ENCODE results near the gene SLC6A13.
"Not testable (repeated sequence)": the region's sequence is repeated elsewhere in the genome, so short reads cannot be mapped to it uniquely, and the experiment has no call there.

Gene SLC6A13

DNA sequence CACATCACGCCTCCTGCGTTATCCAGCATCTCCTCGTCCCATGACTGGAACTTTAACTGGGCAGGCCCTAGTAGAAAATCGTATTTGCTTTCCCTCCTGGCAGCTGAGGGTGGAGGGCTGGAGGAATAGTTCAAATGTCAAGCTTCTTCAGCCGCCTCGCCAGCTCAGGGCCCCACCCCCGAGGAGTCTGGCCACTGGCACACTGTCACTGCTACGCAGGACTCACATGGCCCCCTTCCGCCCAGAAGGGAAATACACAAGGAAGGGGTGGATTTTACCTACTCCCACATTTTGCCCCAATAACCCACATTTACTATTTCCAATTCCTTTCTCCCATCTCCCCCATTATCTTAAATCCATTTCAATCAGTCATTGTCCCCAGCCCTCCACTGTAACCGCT lies 8.6 kb downstream of the SLC6A13 start:
- Histone ChIP-seq H3K9me3 (ENCODE audit: control insufficient read depth, insufficient read depth, low read length) (no peaks in the 10 kb centered on the region), H3K9ac (ENCODE audit: low read depth, low read length) (no peak overlapping the region), H3K36me3 (ENCODE audit: insufficient read depth, low read length) (no peaks in the 10 kb centered on the region), H3K4me1 (ENCODE audit: insufficient read depth, low read length) (no peaks in the 10 kb centered on the region)

DNA sequence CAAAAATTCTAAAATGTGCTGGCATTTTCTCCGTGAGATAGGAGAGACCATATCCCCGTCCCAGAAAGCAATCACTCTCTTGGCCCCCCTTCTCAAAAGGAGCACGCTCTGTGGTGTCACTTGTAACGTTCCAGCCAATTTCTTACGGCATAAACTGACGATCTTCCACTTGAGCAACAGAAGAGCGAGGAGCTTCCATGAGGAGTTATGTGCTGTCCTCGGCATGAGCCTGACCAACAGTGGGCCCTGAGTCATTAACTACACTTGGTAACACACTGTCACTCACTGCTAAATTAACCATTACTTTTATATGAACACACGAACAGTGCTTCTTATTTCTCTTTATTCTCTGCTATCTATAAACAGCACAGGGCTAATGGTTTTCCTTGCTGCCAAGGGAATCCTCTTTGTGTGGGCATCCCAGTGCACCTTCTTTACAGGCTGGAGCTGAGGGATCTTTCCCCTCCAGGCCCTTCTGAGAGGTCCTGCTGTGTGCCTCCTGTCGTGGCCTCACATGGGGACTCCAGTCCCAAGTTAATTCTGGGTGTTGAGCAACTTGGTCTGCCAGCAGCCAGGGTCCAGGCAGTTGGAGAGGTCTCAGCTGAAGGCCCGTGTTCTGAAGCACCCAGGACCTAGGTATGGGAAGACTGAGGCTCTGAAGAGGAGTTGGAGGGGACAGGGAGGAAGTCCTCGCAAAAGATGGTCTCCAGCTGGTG lies 9.4 kb downstream of the SLC6A13 start:
- Histone ChIP-seq H3K9ac (ENCODE audit: low read depth, low read length) (no peak overlapping the region), H3K36me3 (ENCODE audit: insufficient read depth, low read length) (no peaks in the 10 kb centered on the region), H3K9me3 (ENCODE audit: control insufficient read depth, insufficient read depth, low read length) (no peaks in the 10 kb centered on the region), H3K4me1 (ENCODE audit: insufficient read depth, low read length) (no peaks in the 10 kb centered on the region)

DNA sequence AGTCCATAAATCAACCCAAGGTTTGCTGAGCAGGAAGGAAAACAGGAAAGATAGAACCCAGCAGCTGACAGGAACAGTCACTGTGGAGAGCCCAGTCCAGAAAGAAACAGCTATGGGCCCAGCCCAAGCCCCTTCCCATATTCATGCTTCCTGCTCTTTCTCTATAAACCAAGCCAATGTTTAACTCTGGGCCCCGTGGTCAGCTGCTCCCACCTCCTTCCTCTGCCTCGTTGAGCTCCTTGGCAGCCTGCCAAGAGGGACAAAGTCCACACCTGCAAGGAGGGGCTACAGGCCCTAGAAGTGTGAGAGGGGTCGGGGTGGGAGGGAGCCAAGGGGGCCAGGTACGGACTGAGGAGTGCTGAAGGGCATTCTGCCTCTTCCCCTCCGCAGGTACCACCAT lies 10.0 kb downstream of the SLC6A13 start:
- Histone ChIP-seq H3K9me3 (ENCODE audit: control insufficient read depth, insufficient read depth, low read length) (no peaks in the 10 kb centered on the region), H3K4me1 (ENCODE audit: insufficient read depth, low read length) (no peaks in the 10 kb centered on the region), H3K36me3 (ENCODE audit: insufficient read depth, low read length) (no peaks in the 10 kb centered on the region), H3K9ac (ENCODE audit: low read depth, low read length) (no peak overlapping the region)

DNA sequence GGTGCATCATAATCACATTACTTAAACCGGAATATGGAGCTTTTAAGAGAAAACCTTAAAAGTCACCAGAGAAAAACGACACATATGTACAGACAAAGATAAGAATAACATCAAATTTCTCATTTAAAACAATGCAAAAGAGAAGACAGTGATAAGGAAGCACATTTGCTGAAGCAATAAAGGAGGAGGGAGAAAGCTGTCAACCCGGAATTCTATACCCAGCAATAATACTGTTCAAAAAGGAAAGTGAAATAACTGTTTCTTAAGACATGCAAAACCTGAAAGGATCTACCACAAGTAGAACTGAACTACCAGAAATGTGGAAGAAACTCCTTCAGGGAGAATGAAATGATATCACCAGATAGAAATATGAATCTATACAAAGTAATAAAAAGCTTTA lies 15.4 kb downstream of the SLC6A13 start:
- H3K9ac ChIP-seq (ENCODE audit: low read depth, low read length): no peak overlapping the region
- no peaks in the 10 kb centered on the region for H3K4me1 ChIP-seq (ENCODE audit: insufficient read depth, low read length)
- H3K9me3 ChIP-seq (ENCODE audit: control insufficient read depth, insufficient read depth, low read length): peaks cover 9% of the 10 kb centered on the region

DNA sequence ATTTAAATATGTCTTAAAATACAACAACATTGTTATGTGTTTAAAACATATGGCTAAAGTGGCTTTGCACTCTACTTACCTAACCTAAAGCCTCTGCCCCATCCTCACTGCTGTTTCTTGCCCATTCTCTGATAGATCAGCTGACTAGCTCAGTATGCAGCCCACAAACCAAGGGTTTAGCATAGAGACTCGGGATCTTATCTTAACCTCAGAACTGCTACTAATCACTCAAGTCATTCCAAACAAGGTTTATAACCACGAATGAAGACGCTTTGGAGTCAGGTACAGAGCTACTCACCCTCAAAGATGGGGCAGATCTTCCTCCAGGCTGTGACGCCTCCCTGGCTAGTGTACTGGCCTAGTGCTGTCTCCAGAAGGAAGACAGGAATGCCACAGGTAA lies 19.3 kb downstream of the SLC6A13 start:
- Histone ChIP-seq H3K9ac (ENCODE audit: low read depth, low read length) (no peak overlapping the region), H3K9me3 (ENCODE audit: control insufficient read depth, insufficient read depth, low read length) (peaks cover 9% of the 10 kb centered on the region), H3K4me1 (ENCODE audit: insufficient read depth, low read length) (no peaks in the 10 kb centered on the region), H3K36me3 (ENCODE audit: insufficient read depth, low read length) (no peaks in the 10 kb centered on the region)

More for the DNA sequence above, 15.4 kb downstream of the SLC6A13 start:
- no peaks in the 10 kb centered on the region for H3K36me3 ChIP-seq (ENCODE audit: insufficient read depth, low read length)

DNA sequence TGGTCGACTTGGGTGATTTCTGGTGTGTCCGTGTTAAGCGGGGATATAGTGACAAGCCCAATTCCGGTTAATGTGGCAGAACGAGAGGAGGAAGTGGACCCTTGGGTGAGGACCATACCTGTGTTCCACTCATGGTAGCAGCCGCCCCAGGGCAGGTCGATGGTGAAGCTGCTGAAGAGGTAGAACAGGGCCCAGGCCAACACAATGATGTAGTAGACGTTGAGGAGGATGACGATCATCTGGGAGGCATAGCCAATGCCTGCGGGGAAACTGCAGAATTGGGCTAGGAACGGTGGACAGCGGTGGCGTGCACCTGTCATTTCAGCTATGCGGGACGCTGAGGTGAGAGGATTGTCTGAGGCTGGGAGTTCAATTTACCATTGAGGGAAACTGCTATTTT lies 20.1 kb downstream of the SLC6A13 start:
- H3K9ac ChIP-seq (ENCODE audit: low read depth, low read length): no peak overlapping the region
- H3K9me3 ChIP-seq (ENCODE audit: control insufficient read depth, insufficient read depth, low read length): peaks cover 9% of the 10 kb centered on the region
- no peaks in the 10 kb centered on the region for H3K36me3 ChIP-seq (ENCODE audit: insufficient read depth, low read length)
- H3K4me1 ChIP-seq (ENCODE audit: insufficient read depth, low read length): no peaks in the 10 kb centered on the region

DNA sequence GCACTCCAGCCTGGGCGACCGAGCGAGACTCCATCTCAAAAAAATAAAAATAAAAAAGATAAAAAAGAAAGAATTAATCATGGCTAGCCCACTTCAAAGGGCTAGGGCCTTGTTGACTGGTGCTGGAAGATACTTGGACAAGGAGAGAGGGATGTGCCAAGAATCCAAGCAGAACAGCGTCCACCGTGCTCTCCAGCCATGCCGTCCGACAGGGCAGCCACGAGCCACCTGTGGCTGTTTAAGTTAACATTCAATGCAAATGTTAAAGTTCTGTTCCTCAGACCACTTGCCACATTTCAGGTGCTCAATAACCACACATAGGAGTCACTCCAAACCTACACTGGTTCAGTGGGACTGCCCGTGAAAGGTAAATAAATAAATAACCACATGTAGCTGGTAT lies 21.4 kb downstream of the SLC6A13 start:
- H3K36me3 ChIP-seq (ENCODE audit: insufficient read depth, low read length): no peaks in the 10 kb centered on the region
- H3K4me1 ChIP-seq (ENCODE audit: insufficient read depth, low read length): no peaks in the 10 kb centered on the region
- peaks cover 3% of the 10 kb centered on the region for H3K9me3 ChIP-seq (ENCODE audit: control insufficient read depth, insufficient read depth, low read length)
- no peak overlapping the region for H3K9ac ChIP-seq (ENCODE audit: low read depth, low read length)

DNA sequence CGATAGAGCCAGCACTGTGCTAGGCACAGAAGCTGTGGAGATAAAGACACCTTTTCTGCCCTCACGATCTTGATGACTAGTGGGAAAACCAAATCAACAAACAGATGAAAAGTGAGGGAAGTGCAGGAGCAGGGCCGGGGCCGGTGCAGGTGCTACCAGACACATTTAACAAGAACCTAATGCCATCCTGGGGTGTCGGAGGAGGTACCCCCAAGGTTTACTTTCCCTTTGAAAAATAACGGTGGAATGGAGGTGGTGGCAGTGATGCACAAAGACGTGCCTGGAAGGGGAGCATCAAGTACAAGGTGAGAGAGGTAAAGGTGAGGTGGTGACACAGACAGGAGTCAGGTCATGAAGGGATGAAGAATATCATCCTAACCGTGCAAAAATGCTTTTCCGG lies 22.1 kb downstream of the SLC6A13 start:
- Histone ChIP-seq H3K9ac (ENCODE audit: low read depth, low read length) (no peak overlapping the region), H3K4me1 (ENCODE audit: insufficient read depth, low read length) (no peaks in the 10 kb centered on the region), H3K9me3 (ENCODE audit: control insufficient read depth, insufficient read depth, low read length) (peaks cover 3% of the 10 kb centered on the region), H3K36me3 (ENCODE audit: insufficient read depth, low read length) (no peaks in the 10 kb centered on the region)

DNA sequence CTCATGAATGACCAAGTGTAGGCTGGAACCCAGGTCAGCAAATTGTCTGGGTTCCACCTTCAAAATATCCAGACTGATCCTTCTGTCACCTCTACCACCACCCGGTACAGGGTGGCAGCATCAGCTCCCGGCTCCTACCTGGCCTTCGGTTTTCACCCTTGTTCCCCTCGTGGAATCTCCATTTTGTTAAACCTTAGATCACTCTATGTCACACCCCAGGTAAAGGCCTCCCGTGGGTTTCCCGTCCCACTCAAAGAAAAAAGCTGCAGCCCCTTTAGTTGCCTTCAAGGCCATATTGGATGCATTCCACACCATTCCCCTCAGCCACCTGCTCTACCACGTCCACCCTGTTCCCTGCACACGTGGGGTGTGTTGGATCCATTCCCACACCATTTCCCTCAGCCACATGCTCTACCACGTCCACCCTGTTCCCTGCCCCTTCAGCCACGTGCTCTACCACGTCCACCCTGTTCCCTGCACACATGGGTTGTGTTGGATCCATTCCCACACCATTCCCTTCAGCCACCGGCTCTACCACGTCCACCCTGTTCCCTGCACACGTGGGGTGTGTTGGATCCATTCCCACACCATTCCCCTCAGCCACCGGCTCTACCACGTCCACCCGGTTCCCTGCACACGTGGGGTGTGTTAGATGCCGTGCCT lies 23.8 kb downstream of the SLC6A13 start:
- Histone ChIP-seq H3K4me1 (ENCODE audit: insufficient read depth, low read length) (no peaks in the 10 kb centered on the region), H3K9ac (ENCODE audit: low read depth, low read length) (no peak overlapping the region), H3K9me3 (ENCODE audit: control insufficient read depth, insufficient read depth, low read length) (peaks cover 3% of the 10 kb centered on the region), H3K36me3 (ENCODE audit: insufficient read depth, low read length) (no peaks in the 10 kb centered on the region)

DNA sequence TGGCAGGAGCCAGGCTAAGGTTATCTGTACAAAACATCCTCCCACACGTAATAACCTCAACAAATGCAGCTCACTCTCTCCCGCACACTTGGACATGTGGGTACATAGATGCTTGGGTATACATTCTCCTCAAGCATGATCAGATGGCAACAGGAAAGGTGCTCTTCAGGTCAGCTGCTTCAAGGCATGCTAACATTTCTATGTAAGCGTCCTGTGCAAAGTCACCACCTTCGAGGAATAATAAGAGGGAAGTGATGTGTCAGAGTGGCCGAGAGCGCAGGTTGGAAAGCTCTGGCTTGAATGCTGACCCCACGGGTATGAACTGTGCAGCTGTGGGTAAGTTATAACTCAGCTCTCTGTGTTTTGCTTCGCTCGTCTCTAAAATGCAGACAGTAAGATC lies 24.5 kb downstream of the SLC6A13 start:
- no peak overlapping the region for H3K9ac ChIP-seq (ENCODE audit: low read depth, low read length)
- H3K4me1 ChIP-seq (ENCODE audit: insufficient read depth, low read length): no peaks in the 10 kb centered on the region
- peaks cover 3% of the 10 kb centered on the region for H3K9me3 ChIP-seq (ENCODE audit: control insufficient read depth, insufficient read depth, low read length)
- no peaks in the 10 kb centered on the region for H3K36me3 ChIP-seq (ENCODE audit: insufficient read depth, low read length)

DNA sequence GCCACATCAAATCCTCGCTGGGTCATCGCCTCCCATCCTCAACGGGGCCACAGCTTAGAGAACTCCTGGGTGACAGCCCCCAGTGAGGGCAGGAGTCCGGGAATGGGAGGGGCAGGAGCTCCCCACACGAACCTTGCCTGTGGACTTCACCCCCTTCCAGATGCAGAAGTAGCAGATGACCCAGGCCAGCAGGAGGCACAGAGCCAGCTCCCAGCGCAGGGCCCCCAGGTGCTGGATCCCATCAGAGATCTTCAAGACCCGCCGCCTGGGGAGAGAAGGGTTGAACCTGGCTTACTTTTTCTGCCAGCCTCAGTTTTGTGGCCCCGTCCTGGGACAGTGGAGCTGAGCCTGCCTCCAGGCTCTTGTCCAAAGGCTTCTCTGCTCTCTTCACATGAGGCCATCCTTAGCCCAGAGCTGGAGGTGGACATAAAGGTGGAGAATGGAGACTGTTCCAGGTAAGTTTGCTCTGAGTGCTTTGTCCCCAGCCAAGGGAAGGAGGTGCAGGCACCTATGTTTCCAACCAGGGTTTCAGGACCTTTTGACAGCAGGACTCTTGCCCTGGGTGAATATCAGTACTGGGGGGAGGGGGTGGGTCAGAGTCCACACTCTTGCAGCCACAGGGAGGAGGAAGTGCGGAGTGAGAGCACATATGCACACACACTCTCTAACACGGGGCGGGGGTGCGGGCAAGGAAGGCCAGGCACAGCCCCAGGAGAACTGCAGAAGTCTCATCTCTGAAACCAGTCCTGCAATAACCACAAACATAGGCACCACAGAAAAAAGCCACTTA lies 25.4 kb downstream of the SLC6A13 start:
- Histone ChIP-seq H3K4me1 (ENCODE audit: insufficient read depth, low read length) (no peaks in the 10 kb centered on the region), H3K36me3 (ENCODE audit: insufficient read depth, low read length) (no peaks in the 10 kb centered on the region), H3K9ac (ENCODE audit: low read depth, low read length) (no peak overlapping the region)

DNA sequence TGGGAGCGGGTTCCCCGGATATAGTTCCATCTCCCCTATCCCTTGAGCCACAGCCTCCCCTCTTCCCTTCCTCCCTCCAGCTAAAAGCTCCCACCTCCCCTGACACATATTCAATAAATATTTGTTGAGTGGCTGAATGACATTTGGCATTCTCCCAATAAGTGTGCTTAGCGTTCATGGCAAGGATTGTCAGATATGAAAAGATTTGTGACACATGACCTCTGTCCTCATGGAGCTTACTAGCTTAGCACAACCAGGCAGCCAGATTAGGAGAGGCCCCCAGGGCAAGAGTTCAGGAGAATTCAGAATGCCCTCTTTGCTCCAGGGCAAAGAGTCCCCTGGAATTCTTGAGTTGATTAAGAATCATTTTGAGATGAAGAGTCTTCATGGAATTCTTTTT lies 26.2 kb downstream of the SLC6A13 start:
- Histone ChIP-seq H3K9ac (ENCODE audit: low read depth, low read length) (no peak overlapping the region), H3K4me1 (ENCODE audit: insufficient read depth, low read length) (0 out of 2 replicates have a peak, but pooled peaks cover 2% of the 10 kb centered on the region), H3K36me3 (ENCODE audit: insufficient read depth, low read length) (no peaks in the 10 kb centered on the region), H3K9me3 (ENCODE audit: control insufficient read depth, insufficient read depth, low read length) (peaks cover 3% of the 10 kb centered on the region)

More for the DNA sequence above, 25.4 kb downstream of the SLC6A13 start:
- H3K9me3 ChIP-seq (ENCODE audit: control insufficient read depth, insufficient read depth, low read length): peaks cover 3% of the 10 kb centered on the region

DNA sequence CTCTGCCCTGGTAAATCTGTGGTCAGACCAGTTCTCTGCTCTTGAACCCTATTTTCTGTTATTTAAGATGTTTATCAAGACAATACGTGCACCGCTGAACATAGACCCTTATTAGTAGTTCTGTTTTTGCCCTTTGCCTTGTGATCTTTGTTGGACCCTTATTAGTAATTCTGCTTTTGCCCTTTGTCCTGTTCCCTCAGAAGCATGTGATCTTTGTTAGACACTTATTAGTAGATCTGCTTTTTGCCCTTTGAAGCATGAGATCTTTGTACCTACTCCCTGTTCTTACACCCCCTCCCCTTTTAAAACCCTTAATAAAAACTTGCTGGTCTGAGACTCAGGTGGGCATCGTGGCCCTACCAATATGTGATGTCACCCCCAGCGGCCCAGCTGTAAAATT lies 26.7 kb downstream of the SLC6A13 start:
- not testable (repeated sequence) for H3K9ac ChIP-seq (ENCODE audit: low read depth, low read length); H3K36me3 ChIP-seq (ENCODE audit: insufficient read depth, low read length); H3K9me3 ChIP-seq (ENCODE audit: control insufficient read depth, insufficient read depth, low read length); H3K4me1 ChIP-seq (ENCODE audit: insufficient read depth, low read length)

DNA sequence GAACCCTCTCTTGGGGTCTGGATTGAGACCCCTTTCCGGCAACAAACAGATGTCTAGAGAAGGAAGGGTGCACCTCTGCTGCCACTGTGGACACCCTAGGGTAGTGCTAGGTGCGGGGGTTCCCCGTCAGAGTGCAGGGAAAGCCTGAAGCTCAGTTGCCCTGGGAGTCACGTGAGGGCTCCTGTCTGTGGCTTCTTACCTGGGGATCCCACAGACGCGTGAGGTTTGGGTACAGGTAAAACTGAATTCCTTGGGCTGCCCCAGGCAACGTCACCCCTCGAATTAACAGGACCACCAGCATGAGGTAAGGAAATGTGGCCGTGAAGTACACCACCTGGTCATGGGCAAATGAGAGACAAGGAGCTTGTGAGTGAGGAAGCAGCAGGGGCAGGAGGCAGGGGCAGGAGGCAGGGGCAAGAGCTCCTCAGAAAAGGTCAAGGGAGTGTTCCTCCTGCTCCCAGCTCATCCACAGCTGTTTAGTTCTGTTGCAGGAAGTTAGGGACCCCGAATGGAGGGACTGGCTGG lies 27.7 kb downstream of the SLC6A13 start:
- Histone ChIP-seq H3K9me3 (ENCODE audit: control insufficient read depth, insufficient read depth, low read length) (peaks cover 3% of the 10 kb centered on the region), H3K36me3 (ENCODE audit: insufficient read depth, low read length) (no peaks in the 10 kb centered on the region), H3K4me1 (ENCODE audit: insufficient read depth, low read length) (0 out of 2 replicates have a peak, but pooled peaks cover 7% of the 10 kb centered on the region), H3K9ac (ENCODE audit: low read depth, low read length) (no peak overlapping the region)

All from ES-I3 (cell line).